ENCODE results near the gene SMYD1.

Gene SMYD1

DNA sequence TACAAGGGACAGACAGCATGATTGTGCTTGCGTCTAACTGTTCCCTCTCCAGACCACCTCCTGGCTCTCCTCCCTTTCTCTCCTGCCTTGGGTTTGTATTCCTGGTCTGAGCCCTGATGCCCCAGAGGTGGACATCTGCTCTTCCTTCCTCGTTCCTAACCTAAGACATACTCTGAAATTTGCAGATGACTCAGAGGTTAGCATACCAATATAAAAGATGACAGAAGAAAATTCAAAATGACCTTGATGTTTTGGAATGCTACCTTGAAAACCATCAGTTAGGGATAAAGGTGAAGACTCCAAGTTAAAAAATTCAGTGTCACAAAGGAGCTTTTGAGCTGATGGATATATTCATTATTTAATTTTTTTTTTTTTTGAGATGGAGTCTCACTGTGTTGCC lies 12.9 kb downstream of the SMYD1 start:
- DNase-seq: peak in 1 of 2 donors; percentile 62
- Histone ChIP-seq H3K79me2 (ENCODE audit: control insufficient read depth, insufficient read depth, low read length, poor library complexity) (no peaks in the 10 kb centered on the region), H3K23ac (ENCODE audit: low read length) (no peak overlapping the region), H3K79me1 (ENCODE audit: low read length) (no peaks in the 10 kb centered on the region), H3K4me3 (ENCODE audit: low read depth, low read length) (no peak overlapping the region), H2AK5ac (ENCODE audit: low read length) (no peak overlapping the region), H2BK120ac (ENCODE audit: insufficient read depth, low read length, poor library complexity) (no peak overlapping the region), H3K36me3 (ENCODE audit: control insufficient read depth in 1 of 2, insufficient read depth in 2 of 2, low read length in 2 of 2) (no peaks in the 10 kb centered on the region), H3K18ac (ENCODE audit: low read length) (no peak overlapping the region), H2BK12ac (ENCODE audit: low read length) (no peak overlapping the region), H3K4me1 (ENCODE audit: control insufficient read depth in 1 of 2, insufficient read depth in 2 of 2, low read length in 2 of 2) (peaks cover 3 to 4% of the 10 kb centered on the region in 2 experiments), H3K27ac (ENCODE audit: low read depth, low read length) (no peak overlapping the region), H2AFZ (ENCODE audit: insufficient read depth, low read length, poor library complexity) (no peak overlapping the region), H2BK5ac (ENCODE audit: low read depth, low read length, poor library complexity) (no peak overlapping the region), H4K8ac (ENCODE audit: low read depth, low read length) (no peak overlapping the region), H3K9ac (ENCODE audit: low read length) (no peak overlapping the region), H3K27me3 (ENCODE audit: insufficient read depth, low read length) (no peaks in the 10 kb centered on the region), H4K91ac (ENCODE audit: low read depth, low read length) (no peak overlapping the region), H3K14ac (ENCODE audit: low read length) (no peak overlapping the region), H3K4ac (ENCODE audit: low read depth, low read length) (no peak overlapping the region), H3K4me2 (ENCODE audit: low read length) (no peak overlapping the region), H4K12ac (ENCODE audit: low read depth, low read length) (no peak overlapping the region), H3K9me3 (ENCODE audit: insufficient read depth, low read depth, low read length) (no peaks in the 10 kb centered on the region)
- no CpG with 5 or more reads among the region's 2 CpGs for WGBS (ENCODE audit: extremely low coverage, insufficient coverage, insufficient read length)

DNA sequence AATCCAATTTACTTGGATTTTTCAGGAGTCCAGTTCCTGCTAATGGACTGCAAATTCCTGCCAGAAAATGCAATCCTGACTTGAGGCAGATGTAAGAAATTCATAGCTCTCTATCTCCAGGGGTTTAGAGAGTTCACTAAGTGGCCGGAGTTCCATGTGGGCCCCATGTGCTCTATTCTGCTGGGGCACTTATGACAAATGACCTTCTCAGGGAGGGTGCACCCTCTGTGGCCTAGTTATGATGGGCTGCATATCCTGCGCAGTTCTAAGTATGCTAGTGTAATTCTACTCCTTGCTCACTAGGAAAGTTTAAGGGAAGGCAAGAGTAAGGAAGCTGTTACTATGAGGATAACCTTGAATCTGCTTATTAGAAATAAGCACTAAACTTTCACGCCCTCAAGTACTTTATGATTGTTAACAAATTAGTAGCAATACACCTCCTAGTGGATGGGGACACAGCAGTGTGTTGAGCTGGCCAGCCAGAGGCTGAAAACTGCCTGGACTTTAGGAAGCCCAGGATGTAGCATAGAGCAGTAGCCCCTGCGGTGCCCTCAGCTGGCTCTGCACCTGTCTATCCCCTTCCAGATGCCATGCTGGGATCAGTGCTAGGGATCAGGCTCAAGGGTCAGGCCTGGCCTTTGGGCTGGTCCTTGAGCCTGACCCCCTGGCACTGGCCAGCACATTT lies 14.4 kb downstream of the SMYD1 start:
- H3K4me2 ChIP-seq (ENCODE audit: low read length): no peak overlapping the region
- H3K9ac ChIP-seq (ENCODE audit: low read length): no peak overlapping the region
- H4K8ac ChIP-seq (ENCODE audit: low read depth, low read length): no peak overlapping the region
- no peak overlapping the region for H2BK5ac ChIP-seq (ENCODE audit: low read depth, low read length, poor library complexity)
- no peak overlapping the region for H4K91ac ChIP-seq (ENCODE audit: low read depth, low read length)
- H3K4ac ChIP-seq (ENCODE audit: low read depth, low read length): no peak overlapping the region
- no peak overlapping the region for H3K18ac ChIP-seq (ENCODE audit: low read length)
- no peak overlapping the region for H4K12ac ChIP-seq (ENCODE audit: low read depth, low read length)
- H3K9me3 ChIP-seq (ENCODE audit: insufficient read depth, low read depth, low read length): no peaks in the 10 kb centered on the region
- no peak overlapping the region for H2BK12ac ChIP-seq (ENCODE audit: low read length)
- no peaks in the 10 kb centered on the region for H3K79me1 ChIP-seq (ENCODE audit: low read length)
- peaks cover 3 to 4% of the 10 kb centered on the region in 2 experiments for H3K4me1 ChIP-seq (ENCODE audit: control insufficient read depth in 1 of 2, insufficient read depth in 2 of 2, low read length in 2 of 2)
- H2AK5ac ChIP-seq (ENCODE audit: low read length): no peak overlapping the region
- H3K79me2 ChIP-seq (ENCODE audit: control insufficient read depth, insufficient read depth, low read length, poor library complexity): no peaks in the 10 kb centered on the region
- no peak overlapping the region for H3K27ac ChIP-seq (ENCODE audit: low read depth, low read length)
- no peak for DNase-seq
- no peaks in the 10 kb centered on the region for H3K36me3 ChIP-seq (ENCODE audit: control insufficient read depth in 1 of 2, insufficient read depth in 2 of 2, low read length in 2 of 2)
- H2BK120ac ChIP-seq (ENCODE audit: insufficient read depth, low read length, poor library complexity): no peak overlapping the region
- no peak overlapping the region for H3K4me3 ChIP-seq (ENCODE audit: low read depth, low read length)
- H3K27me3 ChIP-seq (ENCODE audit: insufficient read depth, low read length): no peaks in the 10 kb centered on the region
- no peak overlapping the region for H3K23ac ChIP-seq (ENCODE audit: low read length)
- no peak overlapping the region for H3K14ac ChIP-seq (ENCODE audit: low read length)
- WGBS (ENCODE audit: extremely low coverage, insufficient coverage, insufficient read length): no CpG with 5 or more reads among the region's 4 CpGs
- H2AFZ ChIP-seq (ENCODE audit: insufficient read depth, low read length, poor library complexity): no peak overlapping the region

DNA sequence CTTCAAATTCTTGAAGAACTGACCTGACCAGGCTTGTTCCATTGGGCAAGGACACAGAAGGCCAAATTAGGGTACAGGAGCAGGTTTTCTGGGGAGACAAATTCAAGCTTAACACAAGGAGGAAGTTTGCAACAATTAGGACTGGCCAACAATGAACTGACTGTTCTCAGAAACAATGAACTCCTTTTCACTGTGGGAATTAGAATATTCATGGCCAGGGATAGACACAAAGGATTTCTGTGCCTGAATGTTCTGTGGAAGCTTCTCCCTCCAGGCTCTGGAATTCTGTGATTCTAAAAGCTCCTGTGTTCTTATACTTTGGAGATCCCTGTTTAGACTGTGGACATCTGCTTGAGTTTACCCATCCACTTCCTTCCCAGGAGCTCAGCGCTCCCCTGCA lies 15.2 kb downstream of the SMYD1 start:
- H2BK120ac ChIP-seq (ENCODE audit: insufficient read depth, low read length, poor library complexity): no peak overlapping the region
- H4K8ac ChIP-seq (ENCODE audit: low read depth, low read length): no peak overlapping the region
- peaks cover 3 to 4% of the 10 kb centered on the region in 2 experiments for H3K4me1 ChIP-seq (ENCODE audit: control insufficient read depth in 1 of 2, insufficient read depth in 2 of 2, low read length in 2 of 2)
- no peak overlapping the region for H3K4me2 ChIP-seq (ENCODE audit: low read length)
- H2AFZ ChIP-seq (ENCODE audit: insufficient read depth, low read length, poor library complexity): no peak overlapping the region
- H3K4me3 ChIP-seq (ENCODE audit: low read depth, low read length): no peak overlapping the region
- no peak overlapping the region for H2AK5ac ChIP-seq (ENCODE audit: low read length)
- no peaks in the 10 kb centered on the region for H3K27me3 ChIP-seq (ENCODE audit: insufficient read depth, low read length)
- no peak overlapping the region for H3K4ac ChIP-seq (ENCODE audit: low read depth, low read length)
- no peak overlapping the region for H4K91ac ChIP-seq (ENCODE audit: low read depth, low read length)
- H4K12ac ChIP-seq (ENCODE audit: low read depth, low read length): no peak overlapping the region
- H3K14ac ChIP-seq (ENCODE audit: low read length): no peak overlapping the region
- no peaks in the 10 kb centered on the region for H3K9me3 ChIP-seq (ENCODE audit: insufficient read depth, low read depth, low read length)
- no peaks in the 10 kb centered on the region for H3K79me1 ChIP-seq (ENCODE audit: low read length)
- no peak overlapping the region for H2BK5ac ChIP-seq (ENCODE audit: low read depth, low read length, poor library complexity)
- H3K79me2 ChIP-seq (ENCODE audit: control insufficient read depth, insufficient read depth, low read length, poor library complexity): peaks cover 2% of the 10 kb centered on the region
- no peak overlapping the region for H2BK12ac ChIP-seq (ENCODE audit: low read length)
- H3K27ac ChIP-seq (ENCODE audit: low read depth, low read length): no peak overlapping the region
- no peak overlapping the region for H3K23ac ChIP-seq (ENCODE audit: low read length)
- no peak overlapping the region for H3K18ac ChIP-seq (ENCODE audit: low read length)
- no peak for DNase-seq
- H3K36me3 ChIP-seq (ENCODE audit: control insufficient read depth in 1 of 2, insufficient read depth in 2 of 2, low read length in 2 of 2): no peaks in the 10 kb centered on the region
- H3K9ac ChIP-seq (ENCODE audit: low read length): no peak overlapping the region
- no CpG with 5 or more reads among the region's 1 CpG for WGBS (ENCODE audit: extremely low coverage, insufficient coverage, insufficient read length)

DNA sequence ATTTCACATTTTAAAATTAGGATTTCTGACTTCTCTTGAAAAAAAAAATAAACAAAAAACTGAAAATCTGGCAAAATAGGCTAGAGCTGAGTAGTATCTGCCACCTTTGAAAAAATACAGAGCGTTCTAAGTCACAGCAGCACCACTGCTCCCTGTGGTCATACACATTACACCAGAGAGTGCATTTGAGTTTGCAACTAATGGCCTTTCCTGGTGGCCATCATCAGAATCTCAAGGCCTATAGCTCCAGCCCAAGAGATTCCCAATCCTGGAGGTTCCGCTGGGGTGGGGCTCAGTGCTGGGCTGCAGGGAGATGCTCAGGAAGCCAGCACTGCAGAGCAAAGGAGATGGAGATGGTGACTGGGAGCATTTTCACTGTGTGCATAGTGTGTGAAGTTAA lies 17.5 kb downstream of the SMYD1 start:
- H3K4me2 ChIP-seq (ENCODE audit: low read length): no peak overlapping the region
- DNase-seq: no peak
- no peak overlapping the region for H4K12ac ChIP-seq (ENCODE audit: low read depth, low read length)
- no peak overlapping the region for H3K4ac ChIP-seq (ENCODE audit: low read depth, low read length)
- H2BK12ac ChIP-seq (ENCODE audit: low read length): no peak overlapping the region
- no peaks in the 10 kb centered on the region for H3K27me3 ChIP-seq (ENCODE audit: insufficient read depth, low read length)
- H3K14ac ChIP-seq (ENCODE audit: low read length): no peak overlapping the region
- H3K18ac ChIP-seq (ENCODE audit: low read length): no peak overlapping the region
- no peak overlapping the region for H2BK5ac ChIP-seq (ENCODE audit: low read depth, low read length, poor library complexity)
- H3K79me2 ChIP-seq (ENCODE audit: control insufficient read depth, insufficient read depth, low read length, poor library complexity): peaks cover 2% of the 10 kb centered on the region
- H2AK5ac ChIP-seq (ENCODE audit: low read length): no peak overlapping the region
- no peak overlapping the region for H2AFZ ChIP-seq (ENCODE audit: insufficient read depth, low read length, poor library complexity)
- H3K4me1 ChIP-seq (ENCODE audit: control insufficient read depth in 1 of 2, insufficient read depth in 2 of 2, low read length in 2 of 2): peaks cover 7 to 8% of the 10 kb centered on the region in 2 experiments
- no peaks in the 10 kb centered on the region for H3K9me3 ChIP-seq (ENCODE audit: insufficient read depth, low read depth, low read length)
- no peak overlapping the region for H2BK120ac ChIP-seq (ENCODE audit: insufficient read depth, low read length, poor library complexity)
- H3K79me1 ChIP-seq (ENCODE audit: low read length): peaks cover 5% of the 10 kb centered on the region
- WGBS (ENCODE audit: extremely low coverage, insufficient coverage, insufficient read length): no CpG with 5 or more reads among the region's 2 CpGs
- H3K4me3 ChIP-seq (ENCODE audit: low read depth, low read length): no peak overlapping the region
- H4K91ac ChIP-seq (ENCODE audit: low read depth, low read length): no peak overlapping the region
- H3K9ac ChIP-seq (ENCODE audit: low read length): no peak overlapping the region
- H3K27ac ChIP-seq (ENCODE audit: low read depth, low read length): no peak overlapping the region
- no peak overlapping the region for H4K8ac ChIP-seq (ENCODE audit: low read depth, low read length)
- no peak overlapping the region for H3K23ac ChIP-seq (ENCODE audit: low read length)
- no peaks in the 10 kb centered on the region for H3K36me3 ChIP-seq (ENCODE audit: control insufficient read depth in 1 of 2, insufficient read depth in 2 of 2, low read length in 2 of 2)
